DOHH2 (cell line): ENCODE data around the gene TBL1XR1.

ENCODE experiments used
- H3F3A ChIP-seq: fragments of 200-600 bp; sonication (generic), shearing (Covaris generic); 2 replicates; pipeline ENCODE4 v1.6.0; 2016; ENCODE audit warnings: antibody characterized with exemption, mild to moderate bottlenecking; ENCODE audit not compliant: control insufficient read depth, insufficient read depth
- H3K27ac ChIP-seq: fragments of 200-600 bp; sonication (generic); 2 replicates; pipeline ENCODE4 v1.5.1; 2014; ENCODE audit warnings: low read depth, mild to moderate bottlenecking, low read length, moderate library complexity
- H3K27me3 ChIP-seq: fragments of 200-600 bp; sonication (generic); 2 replicates; pipeline ENCODE4 v1.6.1; 2014; ENCODE audit warnings: mild to moderate bottlenecking, low read length, mixed read lengths; ENCODE audit not compliant: control insufficient read depth
- H3K36me3 ChIP-seq: fragments of 200-600 bp; sonication (generic); 2 replicates; pipeline ENCODE4 v1.6.1; 2014; ENCODE audit warnings: mild to moderate bottlenecking, low read length, moderate library complexity, mixed read lengths; ENCODE audit not compliant: control insufficient read depth
- H3K4me1 ChIP-seq: fragments of 200-600 bp; sonication (generic); 2 replicates; pipeline ENCODE4 v1.6.1; 2014; ENCODE audit warnings: mild to moderate bottlenecking, low read length, mixed read lengths; ENCODE audit not compliant: control insufficient read depth
- H3K4me2 ChIP-seq: fragments of 200-600 bp; sonication (generic); 2 replicates; pipeline ENCODE4 v1.6.0; 2014; ENCODE audit warnings: mild to moderate bottlenecking, low read length, moderate library complexity
- H3K4me3 ChIP-seq: fragments of 200-600 bp; sonication (generic); 2 replicates; pipeline ENCODE4 v1.5.1; 2014; ENCODE audit warnings: mild to moderate bottlenecking, low read length, mixed read lengths
- H3K79me2 ChIP-seq: fragments of 200-600 bp; sonication (generic); 2 replicates; pipeline ENCODE4 v1.6.1; 2014; ENCODE audit warnings: mild to moderate bottlenecking, low read length, mixed read lengths; ENCODE audit not compliant: control insufficient read depth
- H3K9me2 ChIP-seq: fragments of 200-600 bp; sonication (generic); replicated peaks from 2 replicates; pipeline ENCODE4 v1.6.1; 2014; ENCODE audit warnings: mild to moderate bottlenecking, low read length, mixed read lengths; ENCODE audit not compliant: control insufficient read depth
- H3K9me3 ChIP-seq: fragments of 200-600 bp; sonication (generic); 2 replicates; pipeline ENCODE4 v1.6.1; 2014; ENCODE audit warnings: antibody characterized with exemption, low read length, mixed read lengths; ENCODE audit not compliant: control insufficient read depth, insufficient read depth
- H4K20me1 ChIP-seq: fragments of 200-600 bp; sonication (generic); 2 replicates; pipeline ENCODE4 v1.6.0; 2014; ENCODE audit warnings: low read depth, mild to moderate bottlenecking, antibody characterized with exemption, low read length, moderate library complexity; ENCODE audit not compliant: control insufficient read depth, insufficient read depth
- EZH2phosphoT487 ChIP-seq: fragments of 200-600 bp; sonication (generic); IDR thresholded peaks from 2 replicates; pipeline ENCODE4 v1.6.1; 2017; ENCODE audit warnings: borderline replicate concordance, mild to moderate bottlenecking, antibody characterized with exemption, low read length, moderate library complexity, mixed read lengths
- TF ChIP-seq, protein P1 (sequence below): fragments of 200-600 bp; sonication (generic); IDR thresholded peaks from one replicate; pipeline ENCODE4 v1.5.1; 2014; ENCODE audit warnings: antibody characterized with exemption, mild to moderate bottlenecking, low read depth, low read length; ENCODE audit not compliant: poor library complexity, severe bottlenecking

The TBL1XR1 gene

GRCh38 chr3:177098551-177098950 lies 98.7 kb downstream of the TBL1XR1 start:
- peaks cover 26% of the 10 kb centered on the region for H3K4me1 ChIP-seq
- no peaks in the 10 kb centered on the region for H3K27me3 ChIP-seq
- H3K9me3 ChIP-seq: peaks cover 5% of the 10 kb centered on the region; the same call in 1 of the 2 replicates
- H3K4me2 ChIP-seq: no peak overlapping the region
- H3K4me3 ChIP-seq: no peak overlapping the region
- no peaks in the 10 kb centered on the region for H3F3A ChIP-seq
- 0 out of 2 replicates have a peak, but pooled peaks cover 3% of the 10 kb centered on the region for H4K20me1 ChIP-seq
- peaks cover 99% of the 10 kb centered on the region for H3K79me2 ChIP-seq
- H3K27ac ChIP-seq: no peak overlapping the region
- H3K9me2 ChIP-seq: no peaks in the 10 kb centered on the region
- H3K36me3 ChIP-seq: peaks cover 40% of the 10 kb centered on the region
- TF ChIP-seq, protein P1, sequence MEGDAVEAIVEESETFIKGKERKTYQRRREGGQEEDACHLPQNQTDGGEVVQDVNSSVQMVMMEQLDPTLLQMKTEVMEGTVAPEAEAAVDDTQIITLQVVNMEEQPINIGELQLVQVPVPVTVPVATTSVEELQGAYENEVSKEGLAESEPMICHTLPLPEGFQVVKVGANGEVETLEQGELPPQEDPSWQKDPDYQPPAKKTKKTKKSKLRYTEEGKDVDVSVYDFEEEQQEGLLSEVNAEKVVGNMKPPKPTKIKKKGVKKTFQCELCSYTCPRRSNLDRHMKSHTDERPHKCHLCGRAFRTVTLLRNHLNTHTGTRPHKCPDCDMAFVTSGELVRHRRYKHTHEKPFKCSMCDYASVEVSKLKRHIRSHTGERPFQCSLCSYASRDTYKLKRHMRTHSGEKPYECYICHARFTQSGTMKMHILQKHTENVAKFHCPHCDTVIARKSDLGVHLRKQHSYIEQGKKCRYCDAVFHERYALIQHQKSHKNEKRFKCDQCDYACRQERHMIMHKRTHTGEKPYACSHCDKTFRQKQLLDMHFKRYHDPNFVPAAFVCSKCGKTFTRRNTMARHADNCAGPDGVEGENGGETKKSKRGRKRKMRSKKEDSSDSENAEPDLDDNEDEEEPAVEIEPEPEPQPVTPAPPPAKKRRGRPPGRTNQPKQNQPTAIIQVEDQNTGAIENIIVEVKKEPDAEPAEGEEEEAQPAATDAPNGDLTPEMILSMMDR: no peak
- no peak for TF ChIP-seq EZH2phosphoT487

GRCh38 chr3:177096615-177097014 lies 100.7 kb downstream of the TBL1XR1 start:
- peaks cover 41% of the 10 kb centered on the region for H3K4me1 ChIP-seq
- peaks cover 8% of the 10 kb centered on the region; the same call in 1 of the 2 replicates for H3K9me3 ChIP-seq
- peaks cover 3% of the 10 kb centered on the region; the same call in 1 of the 2 replicates for H3F3A ChIP-seq
- TF ChIP-seq, protein P1: no peak
- no peak for TF ChIP-seq EZH2phosphoT487
- peaks cover 99% of the 10 kb centered on the region for H3K79me2 ChIP-seq
- H3K4me2 ChIP-seq: no peak overlapping the region
- H3K4me3 ChIP-seq: no peak overlapping the region
- peaks cover 53% of the 10 kb centered on the region for H3K36me3 ChIP-seq
- H3K9me2 ChIP-seq: no peaks in the 10 kb centered on the region
- peaks cover 13% of the 10 kb centered on the region for H4K20me1 ChIP-seq
- H3K27ac ChIP-seq: no peak overlapping the region
- no peaks in the 10 kb centered on the region for H3K27me3 ChIP-seq

GRCh38 chr3:177093966-177094365 lies 103.3 kb downstream of the TBL1XR1 start:
- Histone ChIP-seq H3K4me2 (peak overlapping the region; percentile 26), H4K20me1 (peaks cover 11% of the 10 kb centered on the region), H3K9me2 (no peaks in the 10 kb centered on the region), H3K27me3 (no peaks in the 10 kb centered on the region), H3K4me1 (peaks cover 66% of the 10 kb centered on the region), H3K4me3 (peak overlapping the region; percentile 31), H3F3A (peaks cover 6% of the 10 kb centered on the region; the same call in 1 of the 2 replicates), H3K9me3 (peaks cover 8% of the 10 kb centered on the region; the same call in 1 of the 2 replicates), H3K27ac (no peak overlapping the region), H3K79me2 (peaks cover 98% of the 10 kb centered on the region), H3K36me3 (peaks cover 67% of the 10 kb centered on the region)
- no peak for TF ChIP-seq EZH2phosphoT487
- TF ChIP-seq, protein P1: no peak
